K562 (cell line): ENCODE measurements around the gene CCT8L2. TPM values are rescaled to one million over a fixed set of nuclear protein-coding genes. Genes with fewer than 3 reads are reported as not detected.
A peak's percentile ranks its signal among the peaks of the same experiment; 100 is the strongest.
"Not testable (repeated sequence)": the region's sequence is repeated elsewhere in the genome, so short reads cannot be mapped to it uniquely, and the experiment has no call there.

ENCODE experiments used
- ATAC-seq: fragments of 200-7000 bp; cut with Tn5 transposase; 3 replicates; pipeline ENCODE4 v1.9.1; 2020; ENCODE audit warnings: moderate library complexity
- BruUV-seq: library from RNA; stranded (reverse); fragments of 400-500 nt; replicated peaks from 2 replicates; lab custom pipeline; 2021; lab: Mats Ljungman, UMichigan
- CTCF ChIA-PET: fragments of 300-600 bp; formaldehyde crosslinking; extraction: SDS; loops from one replicate; lab custom pipeline; 2021; ENCODE audit warnings: low intra/inter-chr PET ratio; lab: Yijun Ruan, JAX
- POLR2A ChIA-PET: fragments of 300-600, 350-650 bp; sonication (Branson Sonifier 250); formaldehyde crosslinking; extraction: SDS; loops from one replicate; lab custom pipeline; 2021; ENCODE audit warnings: antibody characterized with exemption, inconsistent platforms; lab: Yijun Ruan, JAX
- DNase-seq, 4 experiments: peaks; one replicate each; pipeline versions ENCODE4 v3.0.0 to v3.0.0-alpha.2; 2011 to 2018; ENCODE audit warnings: low spot score in 3 of 4, mixed read lengths in 3 of 4; ENCODE audit errors: extremely low read depth in 1 of 4
- FAIRE-seq: peaks from 2 replicates; lab custom pipeline; 2011; peaks lifted over from hg19 to GRCh38; lab: Jason Lieb, UNC
- H2AFZ ChIP-seq: 2 replicates; pipeline ENCODE4 v1.6.0; 2011; ENCODE audit warnings: low read depth, low read length, control low read depth, inconsistent platforms
- H3K27ac ChIP-seq: fragments of 200-600 bp; 3 replicates; pipeline ENCODE4 v1.8.0; 2011; ENCODE audit warnings: low read depth, mild to moderate bottlenecking, control low read depth, inconsistent platforms, low read length, moderate library complexity, mixed read lengths; ENCODE audit errors: extremely low read depth
- H3K27me3 ChIP-seq, 2 experiments: fragments of 300-600 bp in 1 of 2; 2 replicates in 1 of 2; 3 replicates in 1 of 2; pipeline versions ENCODE4 v1.6.0 to v1.8.0; 2011; ENCODE audit warnings: inconsistent platforms in 2 of 2, low read length in 2 of 2, mild to moderate bottlenecking in 1 of 2, mixed read lengths in 1 of 2, moderate library complexity in 1 of 2; ENCODE audit not compliant: control insufficient read depth in 2 of 2, insufficient read depth in 2 of 2
- H3K36me3 ChIP-seq: fragments of 300-600 bp; 3 replicates; pipeline ENCODE4 v1.8.0; 2011; ENCODE audit warnings: mild to moderate bottlenecking, low read length, inconsistent platforms; ENCODE audit not compliant: control insufficient read depth, insufficient read depth
- H3K4me1 ChIP-seq, 2 experiments: fragments of 200-600 bp in 1 of 2; replicated peaks in 1 of 2; 2 replicates in 1 of 2; 3 replicates in 1 of 2; pipeline versions ENCODE4 v1.5.1 to v1.8.0; 2011; ENCODE audit warnings: inconsistent platforms in 2 of 2, low read length in 2 of 2, mild to moderate bottlenecking in 1 of 2, mixed read lengths in 1 of 2, moderate library complexity in 1 of 2; ENCODE audit not compliant: control insufficient read depth in 2 of 2, insufficient read depth in 2 of 2
- H3K4me2 ChIP-seq: 2 replicates; pipeline ENCODE4 v1.6.1; 2011; ENCODE audit warnings: low read length, control low read depth, inconsistent platforms, mixed read lengths; ENCODE audit not compliant: insufficient read depth
- H3K4me3 ChIP-seq: fragments of 200-600 bp; sonication (generic), shearing (Covaris generic); 2 replicates; pipeline ENCODE4 v1.5.1; 2016; ENCODE audit warnings: control low read depth, inconsistent platforms
- H3K79me2 ChIP-seq: fragments of 200-600 bp; 3 replicates; pipeline ENCODE4 v1.8.0; 2011; ENCODE audit warnings: low read length, inconsistent platforms; ENCODE audit not compliant: control insufficient read depth, insufficient read depth
- H3K9ac ChIP-seq, 2 experiments: 2 replicates each; pipeline versions ENCODE4 v1.6.0 to v1.6.1; 2011; ENCODE audit warnings: low read depth in 2 of 2, low read length in 2 of 2, control low read depth in 1 of 2, inconsistent platforms in 1 of 2, mild to moderate bottlenecking in 1 of 2, mixed read lengths in 1 of 2; ENCODE audit not compliant: insufficient read depth in 1 of 2
- H3K9me1 ChIP-seq: one replicate; pipeline ENCODE4 v1.6.0; 2011; ENCODE audit warnings: inconsistent platforms, mild to moderate bottlenecking, low read length, moderate library complexity; ENCODE audit not compliant: control insufficient read depth, insufficient read depth
- H3K9me3 ChIP-seq: replicated peaks from 2 replicates; pipeline ENCODE4 v1.5.1; 2011; ENCODE audit warnings: low read depth, low read length, inconsistent platforms; ENCODE audit not compliant: control insufficient read depth, insufficient read depth
- H4K20me1 ChIP-seq: replicated peaks from 2 replicates; pipeline ENCODE4 v1.6.1; 2011; ENCODE audit warnings: low read length, inconsistent platforms, mixed read lengths; ENCODE audit not compliant: control insufficient read depth, insufficient read depth
- BHLHE40 ChIP-seq: IDR thresholded peaks from 2 replicates; pipeline ENCODE4 v1.6.1; 2011; ENCODE audit warnings: low read length, improper control_type of control experiment
- CEBPG ChIP-seq, 3 experiments: fragments of 200-800 bp in 1 of 3; sonication (Bioruptor generic) in 1 of 3; sonication (generic) in 1 of 3; formaldehyde crosslinking in 1 of 3; IDR thresholded peaks in 2 of 3; conservative IDR thresholded peaks in 1 of 3; 2 replicates each; pipeline versions ENCODE4 v1.6.1 to v1.8.0; 2016 to 2022; ENCODE audit warnings: missing compliant biosample characterization in 2 of 3, missing genetic modification characterization in 2 of 3, mild to moderate bottlenecking in 1 of 3, missing genetic modification reagents in 1 of 3
- DACH1 ChIP-seq: fragments of 450-650 bp; IDR thresholded peaks from 2 replicates; pipeline ENCODE4 v1.6.1; 2018; ENCODE audit not compliant: partially characterized antibody
- GABPA ChIP-seq: fragments of 200-800 bp; sonication (Bioruptor generic); conservative IDR thresholded peaks from 2 replicates; pipeline ENCODE4 v1.6.1; 2016; ENCODE audit warnings: low read depth, missing genetic modification characterization, missing compliant biosample characterization
- GTF2E2 ChIP-seq: fragments of 200-800 bp; sonication (Bioruptor generic); IDR thresholded peaks from 2 replicates; pipeline ENCODE4 v1.6.1; 2016; ENCODE audit warnings: missing genetic modification characterization, missing compliant biosample characterization
- JUND ChIP-seq, 2 experiments: IDR thresholded peaks; 2 replicates in 1 of 2; 3 replicates in 1 of 2; pipeline ENCODE4 v1.6.1; 2011; ENCODE audit warnings: borderline replicate concordance in 2 of 2, low read depth in 2 of 2, low read length in 2 of 2, improper control_type of control experiment in 1 of 2, missing biosample characterization in 1 of 2, missing genetic modification characterization in 1 of 2, missing genetic modification reagents in 1 of 2
- MYC ChIP-seq, 2 experiments: fragments of 250-450 bp in 1 of 2; sonication (Bioruptor Pico) in 1 of 2; IDR thresholded peaks; 2 replicates each; pipeline versions ENCODE4 v1.5.1 to v1.6.1; 2012 to 2021; ENCODE audit warnings: low read depth in 2 of 2, borderline replicate concordance in 1 of 2, improper control_type of control experiment in 1 of 2, low read length in 1 of 2, mild to moderate bottlenecking in 1 of 2, moderate library complexity in 1 of 2
- MYNN ChIP-seq, 2 experiments: sonication (generic); formaldehyde crosslinking in 1 of 2; IDR thresholded peaks; 2 replicates each; pipeline versions ENCODE4 v1.5.0 to v1.6.1; 2016 to 2020; ENCODE audit warnings: antibody characterized with exemption in 1 of 2, missing genetic modification reagents in 1 of 2
- RBFOX2 ChIP-seq: fragments of 200-400 bp; formaldehyde crosslinking; IDR thresholded peaks from 2 replicates; pipeline ENCODE4 v1.6.1; 2017; ENCODE audit warnings: low read depth, mild to moderate bottlenecking, low read length, moderate library complexity
- TBL1XR1 ChIP-seq, 2 experiments: IDR thresholded peaks; 2 replicates each; pipeline ENCODE4 v1.6.1; 2012; ENCODE audit warnings: improper control_type of control experiment in 2 of 2, low read length in 2 of 2, mild to moderate bottlenecking in 1 of 2
- ZKSCAN8 ChIP-seq: fragments of 200-800 bp; sonication (Bioruptor generic); IDR thresholded peaks from 2 replicates; pipeline ENCODE4 v1.6.1; 2016; ENCODE audit warnings: missing genetic modification characterization, missing compliant biosample characterization
- ZNF197 ChIP-seq: fragments of 200-800 bp; sonication (Bioruptor generic); IDR thresholded peaks from 2 replicates; pipeline ENCODE4 v1.6.1; 2016; ENCODE audit warnings: low read depth, missing genetic modification characterization, missing compliant biosample characterization
- ZNF589 ChIP-seq: fragments of 200-800 bp; sonication (Bioruptor generic); IDR thresholded peaks from 2 replicates; pipeline ENCODE4 v1.6.1; 2016; ENCODE audit warnings: low read depth, missing genetic modification characterization, missing compliant biosample characterization
- ZNF644 ChIP-seq: fragments of 200-800 bp; sonication (Bioruptor generic); IDR thresholded peaks from 2 replicates; pipeline ENCODE4 v1.6.1; 2016; ENCODE audit warnings: low read depth, missing genetic modification characterization, missing compliant biosample characterization
- WGBS: fragments of 100-300 bp; shearing (Covaris generic); methylation state at CpG from one replicate; pipeline ENCODE4 v1.1.6; 2016; ENCODE audit warnings: low coverage, mixed read lengths; ENCODE audit not compliant: insufficient coverage; ENCODE audit errors: missing lambda C conversion rate; 5-methylcytosine and 5-hydroxymethylcytosine counted together
- in situ Hi-C: fragments of 300-500 bp; cut with MboI; formaldehyde crosslinking; loops from 4 replicates; pipeline ENCODE4 v1.15.0; 2018; ENCODE audit warnings: inconsistent platforms, mixed read lengths
- intact Hi-C: fragments of 100-400 bp; cut with micrococcal nuclease; formaldehyde crosslinking; loops from 2 replicates; pipeline ENCODE4 v1.14.2; 2022
- polyA plus RNA-seq, 8 experiments: library from polyadenylated mRNA; depleted of rRNA in 4 of 8; stranded (reverse) in 5 of 8; unstranded in 3 of 8; fragments of >200 nt; fragmentation: Nextera tagmentation in 2 of 8; fragmentation: Illumina TruSeq in 1 of 8; extraction: Ambion mirVana in 2 of 8; extraction: Trizol in 1 of 8; gene quantifications; 2 replicates each; pipeline versions ENCODE4 v1.2.1 to v1.2.3, GENCODE V29; 2011 to 2014; ENCODE audit warnings: inconsistent platforms in 1 of 8, missing spikeins in 1 of 8
- total RNA-seq, 7 experiments: library from RNA; depleted of rRNA in 6 of 7; stranded (reverse); fragments of >200 nt in 6 of 7; fragmentation: Illumina TruSeq in 2 of 7; extraction: Trizol in 2 of 7; gene quantifications; 2 replicates each; pipeline versions ENCODE4 v1.2.1 to v1.2.3, GENCODE V29; 2011 to 2021; ENCODE audit warnings: low replicate concordance in 1 of 7
- TF ChIP-seq, protein P1 (sequence below): fragments of 450-650 bp; conservative IDR thresholded peaks from 2 replicates; pipeline ENCODE4 v1.6.1; 2016; ENCODE audit warnings: missing genetic modification characterization, low read depth, mild to moderate bottlenecking, control low read depth, missing compliant biosample characterization
- TF ChIP-seq, protein P2 (sequence below): fragments of 200-800 bp; sonication (Bioruptor generic); IDR thresholded peaks from 2 replicates; pipeline ENCODE4 v1.6.1; 2017; ENCODE audit warnings: missing genetic modification characterization, missing compliant biosample characterization

CCT8L2 gene
- total and polyA plus RNA-seq, 9 of the 15 experiments (the other 6 are each of a cell fraction or from before 2014, with no cell fraction given), result 0.13 TPM; not detected in 8

DNA sequence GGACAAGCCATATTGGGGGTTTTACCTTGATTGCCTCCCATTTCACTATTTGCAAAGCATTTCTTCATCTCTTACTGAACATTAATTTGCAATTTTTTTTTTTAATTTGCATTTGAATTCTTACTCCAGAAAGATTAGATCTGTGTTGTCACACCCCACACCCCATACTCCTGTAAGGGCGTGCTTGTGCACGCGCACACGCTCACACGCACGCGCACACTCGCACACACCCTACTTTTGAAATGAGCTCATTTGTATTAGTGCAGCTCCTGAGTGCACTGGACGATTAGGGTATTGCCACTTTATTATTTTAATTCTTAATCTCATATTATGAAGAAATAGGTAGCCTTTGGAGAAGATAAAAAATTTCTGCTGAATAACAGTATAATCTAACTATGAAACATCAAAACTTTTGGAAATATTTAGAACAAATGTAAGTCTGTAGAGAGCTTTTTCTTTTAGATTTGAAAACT is 11.2 kb upstream of the CCT8L2 start:
- peak overlapping the region; percentile 89 for H3K27ac ChIP-seq
- peak overlapping the region; percentile 80 to 98; a peak in 3 of 4 replicates for H3K9ac ChIP-seq
- H3K9me3 ChIP-seq; BruUV-seq; in situ Hi-C loops; H3K9me1 ChIP-seq; intact Hi-C loops; H3K27me3 ChIP-seq; H4K20me1 ChIP-seq; CTCF ChIA-PET; TF ChIP-seq MYC (CRISPR knock-in tag; IDR thresholded peaks at IDR 0.05; ENCODE audit: borderline replicate concordance, low read depth); CEBPG (CRISPR knock-in tag; IDR thresholded peaks at IDR 0.05); MYNN (CRISPR knock-in tag; IDR thresholded peaks at IDR 0.05); JUND (tag; IDR thresholded peaks at IDR 0.05; ENCODE audit: borderline replicate concordance, low read depth, low read length): not testable (repeated sequence)
- peak in 1 of 4 experiments; percentile 45 for DNase-seq
- H3K4me2 ChIP-seq, result peak overlapping the region; percentile 91
- 0 out of 2 replicates have a peak overlapping the region, but pooled peaks have one; percentile 53 for H2AFZ ChIP-seq
- H3K4me1 ChIP-seq, result peaks cover 22 to 23% of the 10 kb centered on the region in 2 experiments; a peak in 4 of 5 replicates
- peaks cover 20% of the 10 kb centered on the region; the same call in 2 of the 3 replicates for H3K36me3 ChIP-seq
- POLR2A ChIA-PET, result interaction anchor here (1.1 to 4.6 kb wide), 5 partner anchors 15 to 180 kb away, joined by 3 to 14 read pairs (median 3); no protein-coding TSS in a partner anchor
- peaks cover 70% of the 10 kb centered on the region for H3K79me2 ChIP-seq
- ATAC-seq, result peak; percentile 18
- 1% methylated on average over 2 of the region's 9 CpGs for WGBS
- peak overlapping the region; percentile 73 for H3K4me3 ChIP-seq
- peak; percentile 62 for FAIRE-seq
- TF ChIP-seq MYC (IDR thresholded peaks at IDR 0.05; ENCODE audit: low read depth, low read length) (peak; percentile 54; the same call in 1 of the 2 replicates), ZNF644 (tag) (peak; percentile 69; the same call in 1 of the 2 replicates), GTF2E2 (tag) (peak; percentile 73; the same call in 1 of the 2 replicates), ZNF197 (CRISPR knock-in tag) (peak; percentile 88; the same call in 1 of the 2 replicates), TBL1XR1 (IDR thresholded peaks at IDR 0.05; ENCODE audit: low read length in 2 of 2) (peak in 1 of 2 experiments; percentile 43; a peak in 1 of 4 replicates), BHLHE40 (peak; percentile 56), CEBPG (tag; conservative IDR thresholded peaks at IDR 0.05 in 1 of 2, IDR thresholded peaks at IDR 0.05 in 1 of 2) (peak; percentile 16 to 52; a peak in 1 of 4 replicates), GABPA (tag) (0 out of 2 replicates have a peak, but pooled peaks have one; percentile 4), RBFOX2 (peak; percentile 61; the same call in 1 of the 2 replicates), MYNN (IDR thresholded peaks at IDR 0.05) (peak; percentile 79; the same call in 1 of the 2 replicates), DACH1 (peak; percentile 32), JUND (IDR thresholded peaks at IDR 0.05; ENCODE audit: borderline replicate concordance, low read depth, low read length) (0 out of 2 replicates have a peak, but pooled peaks have one; percentile 4), ZNF589 (0 out of 2 replicates have a peak, but pooled peaks have one; percentile 60), ZKSCAN8 (0 out of 2 replicates have a peak, but pooled peaks have one; percentile 36)
- TF ChIP-seq, protein P1, sequence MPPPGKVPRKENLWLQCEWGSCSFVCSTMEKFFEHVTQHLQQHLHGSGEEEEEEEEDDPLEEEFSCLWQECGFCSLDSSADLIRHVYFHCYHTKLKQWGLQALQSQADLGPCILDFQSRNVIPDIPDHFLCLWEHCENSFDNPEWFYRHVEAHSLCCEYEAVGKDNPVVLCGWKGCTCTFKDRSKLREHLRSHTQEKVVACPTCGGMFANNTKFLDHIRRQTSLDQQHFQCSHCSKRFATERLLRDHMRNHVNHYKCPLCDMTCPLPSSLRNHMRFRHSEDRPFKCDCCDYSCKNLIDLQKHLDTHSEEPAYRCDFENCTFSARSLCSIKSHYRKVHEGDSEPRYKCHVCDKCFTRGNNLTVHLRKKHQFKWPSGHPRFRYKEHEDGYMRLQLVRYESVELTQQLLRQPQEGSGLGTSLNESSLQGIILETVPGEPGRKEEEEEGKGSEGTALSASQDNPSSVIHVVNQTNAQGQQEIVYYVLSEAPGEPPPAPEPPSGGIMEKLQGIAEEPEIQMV (tag), result 0 out of 2 replicates have a peak, but pooled peaks have one; percentile 23
- TF ChIP-seq, protein P2, sequence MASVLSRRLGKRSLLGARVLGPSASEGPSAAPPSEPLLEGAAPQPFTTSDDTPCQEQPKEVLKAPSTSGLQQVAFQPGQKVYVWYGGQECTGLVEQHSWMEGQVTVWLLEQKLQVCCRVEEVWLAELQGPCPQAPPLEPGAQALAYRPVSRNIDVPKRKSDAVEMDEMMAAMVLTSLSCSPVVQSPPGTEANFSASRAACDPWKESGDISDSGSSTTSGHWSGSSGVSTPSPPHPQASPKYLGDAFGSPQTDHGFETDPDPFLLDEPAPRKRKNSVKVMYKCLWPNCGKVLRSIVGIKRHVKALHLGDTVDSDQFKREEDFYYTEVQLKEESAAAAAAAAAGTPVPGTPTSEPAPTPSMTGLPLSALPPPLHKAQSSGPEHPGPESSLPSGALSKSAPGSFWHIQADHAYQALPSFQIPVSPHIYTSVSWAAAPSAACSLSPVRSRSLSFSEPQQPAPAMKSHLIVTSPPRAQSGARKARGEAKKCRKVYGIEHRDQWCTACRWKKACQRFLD (CRISPR knock-in tag), result peak; percentile 59; the same call in 1 of the 2 replicates
